ENCODE data around the gene NME7.
"Not testable (repeated sequence)": the region's sequence is repeated elsewhere in the genome, so short reads cannot be mapped to it uniquely, and the experiment has no call there.

NME7 gene

GRCh38 chr1:169305356-169305755, 62.2 kb downstream of the NME7 start:
- no peak for DNase-seq (ENCODE audit: low spot score)

DNA sequence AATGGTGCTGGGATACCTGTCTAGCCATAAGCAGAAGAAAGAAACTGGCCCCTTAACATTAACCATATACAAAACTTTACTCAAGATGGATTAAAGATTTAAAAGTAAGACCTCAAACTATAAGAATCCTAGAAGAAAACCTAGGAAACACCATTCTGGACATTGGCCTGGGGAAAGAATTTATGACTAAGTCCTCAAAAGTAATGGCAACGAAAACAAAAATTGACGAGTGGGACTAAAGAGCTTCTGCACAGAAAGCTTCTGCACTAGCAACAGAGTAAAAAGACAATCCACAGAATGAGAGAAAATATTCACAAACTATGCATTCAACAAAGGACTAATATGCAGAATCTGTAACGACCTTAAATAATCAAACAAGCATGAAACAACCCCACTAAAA, 66.7 kb downstream of the NME7 start:
- no peak for DNase-seq (ENCODE audit: low spot score)

DNA sequence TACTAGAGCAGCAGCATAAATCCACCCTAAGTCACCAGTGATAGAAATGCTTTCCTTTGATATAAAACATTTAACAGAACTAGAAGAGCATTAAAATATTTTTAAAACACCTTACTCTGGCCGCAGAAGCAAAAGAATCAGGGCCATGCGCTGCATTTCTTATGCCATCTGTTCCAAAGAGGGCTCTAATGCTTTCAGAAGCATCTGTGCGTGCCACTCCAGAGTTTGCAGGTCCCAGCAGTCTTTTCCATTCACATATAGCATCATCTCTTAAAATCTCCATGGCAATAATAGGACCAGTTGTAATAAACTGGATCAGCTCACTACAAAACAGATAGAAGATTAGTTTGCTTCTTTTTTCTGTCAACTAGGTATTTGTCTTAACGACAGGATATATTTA, 69.2 kb downstream of the NME7 start:
- no peak for DNase-seq (ENCODE audit: low spot score)

DNA sequence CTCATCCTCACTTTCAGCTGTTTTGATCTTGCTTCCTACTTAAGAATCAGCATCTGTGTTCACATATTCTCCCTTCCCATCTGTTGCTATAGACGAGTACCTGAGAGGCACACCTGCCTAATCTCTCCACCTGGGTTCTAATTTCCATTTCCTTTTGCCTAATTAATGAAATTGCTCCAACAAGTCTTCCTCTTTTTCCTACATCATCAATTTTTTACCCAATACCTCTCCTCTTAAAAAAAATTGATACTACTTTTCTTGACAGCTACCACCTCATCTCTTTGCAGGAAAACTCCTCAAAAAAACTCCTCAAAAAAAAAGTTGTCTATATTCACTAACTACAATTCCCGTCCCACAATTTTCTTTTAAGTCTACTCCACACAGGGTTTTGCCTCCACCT, 71.8 kb downstream of the NME7 start:
- no peak for DNase-seq (ENCODE audit: low spot score)

DNA sequence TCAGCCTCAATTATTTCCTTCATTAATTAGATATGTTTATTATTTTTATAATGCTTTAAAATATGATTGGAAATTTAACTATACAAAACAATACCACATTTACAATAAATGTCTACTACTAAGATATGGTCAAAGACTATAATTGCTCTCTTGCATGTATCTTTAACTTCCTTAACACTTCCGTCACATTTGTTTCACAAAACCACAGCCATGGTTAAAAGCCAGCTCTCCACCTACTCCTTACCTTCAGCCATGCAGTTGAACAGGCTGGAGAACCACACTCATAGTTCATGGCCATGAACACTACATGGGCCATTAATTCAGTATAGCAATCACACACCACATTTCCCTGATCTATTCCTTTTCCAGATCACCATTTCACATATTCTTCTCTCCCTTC, 72.2 kb downstream of the NME7 start:
- DNase-seq (ENCODE audit: low spot score), result no peak

GRCh38 chr1:169289016-169289415, 78.6 kb downstream of the NME7 start:
- no peak for DNase-seq (ENCODE audit: low spot score)

GRCh38 chr1:169288011-169288414, 79.6 kb downstream of the NME7 start:
- DNase-seq (ENCODE audit: low spot score), result no peak

GRCh38 chr1:169287280-169287679, 80.3 kb downstream of the NME7 start:
- DNase-seq (ENCODE audit: low spot score), result no peak

- DNase-seq (ENCODE audit: low spot score), result not testable (repeated sequence)
Observed at GRCh38 chr1:169281562-169281961, 86.0 kb downstream of the NME7 start.

DNA sequence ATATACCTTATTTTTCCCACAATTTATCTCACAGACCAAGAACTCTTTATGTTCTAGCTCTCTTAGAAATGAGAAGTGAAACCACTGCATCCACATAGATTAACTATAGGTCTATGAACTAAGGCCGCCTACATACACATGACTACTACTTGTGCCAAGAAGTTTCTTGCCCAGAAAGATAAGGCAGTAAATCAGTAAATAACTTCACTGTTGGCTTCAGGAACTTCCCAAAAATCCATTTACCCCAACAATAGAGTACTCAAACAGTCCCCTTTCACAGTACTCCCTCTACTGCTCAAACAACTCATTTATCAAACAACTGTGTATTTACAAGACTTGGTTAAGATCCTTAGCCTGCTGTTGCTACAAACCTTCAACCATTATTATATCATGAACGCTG, 96.5 kb downstream of the NME7 start:
- DNase-seq (ENCODE audit: low spot score), result peak; percentile 4

- DNase-seq (ENCODE audit: low spot score), result no peak
Observed at GRCh38 chr1:169266133-169266532, 101.5 kb downstream of the NME7 start.

DNA sequence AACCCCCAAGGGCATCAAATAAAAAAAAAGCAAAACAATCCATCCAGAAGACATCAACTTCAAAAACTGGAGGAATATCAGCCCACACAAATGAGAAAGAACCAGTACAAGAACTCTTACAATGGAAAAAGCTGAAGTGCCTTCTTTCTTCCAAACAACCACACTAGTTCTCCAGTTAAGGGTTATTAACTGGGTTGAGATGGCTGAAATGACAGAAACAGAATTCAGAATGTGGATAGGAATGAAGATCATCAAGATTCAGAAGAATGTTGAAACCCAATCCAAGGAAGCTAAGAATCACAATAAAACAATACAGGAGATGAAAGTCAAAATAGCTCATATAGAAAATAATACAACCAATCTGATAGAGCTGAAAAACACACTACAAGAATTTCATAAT, 104.5 kb downstream of the NME7 start:
- DNase-seq (ENCODE audit: low spot score), result no peak

GRCh38 chr1:169261884-169262283, 105.7 kb downstream of the NME7 start:
- DNase-seq (ENCODE audit: low spot score), result no peak

DNA sequence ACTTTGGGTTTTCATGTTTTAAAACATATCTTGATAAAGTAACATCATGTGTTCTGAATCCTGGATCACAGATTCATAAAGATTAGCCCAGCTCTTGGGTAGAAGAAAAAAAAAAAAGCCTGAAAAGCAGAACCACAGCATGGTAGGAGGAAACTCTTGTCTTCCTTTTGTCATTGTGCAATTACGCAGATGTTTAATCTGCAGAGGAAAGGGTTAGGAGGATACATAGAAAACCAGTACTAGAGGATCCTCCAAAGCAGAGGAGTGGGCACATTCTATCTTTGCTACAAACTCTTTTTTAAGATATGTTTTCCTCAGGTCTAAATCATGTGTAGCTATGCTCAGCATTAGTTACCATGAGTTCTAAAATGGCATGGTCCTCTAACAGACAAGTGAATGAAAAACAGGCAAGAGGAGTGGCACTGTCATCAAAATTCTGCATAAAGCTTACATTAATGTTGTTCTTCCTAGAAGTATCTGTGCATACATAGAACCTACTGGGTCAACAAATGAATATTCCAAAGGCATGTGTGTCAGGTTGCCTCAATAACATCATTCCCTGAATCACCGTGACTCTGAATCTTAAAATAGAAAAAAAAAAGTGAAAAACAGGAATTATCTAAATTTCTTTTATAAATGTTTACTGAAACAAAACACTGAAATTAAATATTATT, 107.0 kb downstream of the NME7 start:
- DNase-seq (ENCODE audit: low spot score), result no peak

DNA sequence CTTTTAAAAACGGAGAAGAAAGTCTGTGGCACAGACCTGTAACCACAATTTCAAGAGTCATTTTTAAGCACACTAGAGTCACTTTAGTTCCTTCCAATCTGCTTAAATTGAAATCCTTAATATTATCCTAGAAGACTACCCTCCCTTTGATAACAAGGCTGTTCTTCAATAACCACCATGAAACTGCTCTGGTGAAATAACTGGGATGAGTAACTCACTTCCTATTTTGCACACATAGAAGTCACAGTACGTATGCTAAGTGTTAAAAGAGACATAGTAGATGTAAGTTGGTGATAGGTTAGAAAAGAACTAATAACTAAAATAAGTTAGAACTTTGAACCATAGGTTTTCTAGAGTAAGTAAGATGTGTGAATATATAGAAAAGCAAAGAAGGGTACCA, 107.8 kb downstream of the NME7 start:
- DNase-seq (ENCODE audit: low spot score), result no peak

DNA sequence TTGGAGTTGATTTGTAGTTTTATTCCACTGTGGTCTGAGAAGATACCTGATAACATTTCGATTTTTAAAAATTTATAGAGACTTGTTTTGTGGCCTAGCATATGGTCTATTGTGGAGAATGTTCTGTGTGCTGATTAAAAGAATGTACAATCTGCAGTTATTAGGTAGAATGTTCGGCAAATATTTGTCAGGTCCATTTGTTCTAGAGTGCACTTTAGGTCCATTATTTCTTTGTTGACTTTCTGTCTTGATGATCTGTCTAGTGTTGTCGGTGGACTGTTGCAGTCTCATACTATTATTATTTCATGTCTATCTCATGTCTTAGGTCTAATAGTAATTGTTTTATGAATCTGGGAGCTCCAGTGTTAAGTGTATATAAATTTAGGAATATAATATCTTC, 116.8 kb downstream of the NME7 start:
- no peak for DNase-seq (ENCODE audit: low spot score)

DNA sequence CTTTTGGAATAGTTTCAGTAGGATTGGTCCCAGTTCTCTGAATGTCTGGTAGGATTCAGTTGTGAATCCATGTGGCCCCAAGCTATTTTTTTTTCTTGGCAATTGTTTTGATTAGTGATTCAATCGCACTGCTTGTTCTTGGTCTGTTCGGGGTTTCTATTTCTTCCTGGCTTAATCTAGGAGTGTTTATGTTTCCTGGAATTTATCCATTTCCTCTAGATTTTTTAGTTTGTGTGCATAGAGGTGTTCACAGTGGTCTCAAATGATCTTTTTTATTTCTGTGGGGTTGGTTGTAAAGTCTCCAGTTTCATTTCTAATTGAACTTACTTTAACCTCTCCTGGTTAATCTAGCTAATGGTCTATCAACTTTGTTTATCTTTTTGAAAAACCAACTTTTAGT, 117.6 kb downstream of the NME7 start:
- no peak for DNase-seq (ENCODE audit: low spot score)

- DNase-seq (ENCODE audit: low spot score), result no peak
Observed at GRCh38 chr1:169249611-169250010, 118.0 kb downstream of the NME7 start.

- DNase-seq (ENCODE audit: low spot score), result no peak
Observed at GRCh38 chr1:169245706-169246105, 121.9 kb downstream of the NME7 start.

DNA sequence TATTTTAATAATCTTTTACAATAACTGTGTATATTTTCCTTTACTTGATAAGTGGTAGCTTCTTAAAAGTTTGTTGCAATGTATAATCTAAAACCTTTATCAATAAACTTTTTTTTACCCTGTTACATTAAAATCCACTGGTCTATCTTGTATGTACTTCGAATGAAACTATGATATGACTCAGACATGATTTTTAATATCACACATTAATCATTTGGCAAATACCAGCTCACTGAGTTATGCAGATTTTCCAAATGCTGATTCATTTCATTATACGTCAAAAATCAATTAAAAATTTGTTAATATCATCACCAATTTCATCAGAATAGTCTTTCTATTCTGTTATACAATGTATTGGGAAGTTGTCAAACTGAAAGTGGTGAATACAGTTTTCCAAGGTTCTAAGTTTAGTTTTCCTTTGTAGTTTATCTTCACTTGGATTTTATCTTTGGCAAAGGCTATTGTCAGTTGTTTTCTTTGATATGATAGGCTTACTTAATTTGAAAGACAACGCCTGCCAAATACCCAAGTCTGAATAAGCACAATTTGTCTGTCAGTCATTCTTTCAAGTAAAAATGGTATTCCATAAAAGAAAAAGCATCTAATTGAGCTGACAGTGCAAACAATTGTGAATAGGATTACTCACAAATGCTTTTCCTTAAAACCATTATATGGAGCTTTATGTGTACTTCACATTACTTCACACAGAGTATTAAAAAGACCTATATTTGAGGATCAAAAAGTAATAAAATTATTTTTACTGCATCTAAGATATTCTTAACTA, 127.0 kb downstream of the NME7 start:
- no peak for DNase-seq (ENCODE audit: low spot score)

GRCh38 chr1:169236880-169237279, 130.7 kb downstream of the NME7 start:
- no peak for DNase-seq (ENCODE audit: low spot score)

DNA sequence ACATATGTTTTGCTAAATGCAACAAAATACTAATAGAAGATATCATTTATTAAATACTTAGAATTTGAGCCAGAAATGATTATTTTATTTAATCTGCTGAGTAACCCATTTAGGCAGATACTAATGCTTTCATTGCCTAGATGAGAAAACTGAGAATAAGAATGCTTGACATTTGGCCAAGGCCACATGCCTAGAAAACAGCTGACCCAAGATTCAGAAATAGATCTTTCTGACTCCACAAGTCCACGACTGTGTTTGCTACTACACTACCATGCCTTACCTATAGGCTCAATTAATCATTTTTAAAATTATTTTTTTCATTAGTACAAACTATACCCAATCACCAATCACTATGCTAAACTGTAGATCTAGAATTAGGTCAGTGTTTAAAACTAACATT, 131.5 kb downstream of the NME7 start:
- DNase-seq (ENCODE audit: low spot score), result no peak

GRCh38 chr1:169235568-169235967, 132.0 kb downstream of the NME7 start:
- DNase-seq (ENCODE audit: low spot score), result no peak

DNA sequence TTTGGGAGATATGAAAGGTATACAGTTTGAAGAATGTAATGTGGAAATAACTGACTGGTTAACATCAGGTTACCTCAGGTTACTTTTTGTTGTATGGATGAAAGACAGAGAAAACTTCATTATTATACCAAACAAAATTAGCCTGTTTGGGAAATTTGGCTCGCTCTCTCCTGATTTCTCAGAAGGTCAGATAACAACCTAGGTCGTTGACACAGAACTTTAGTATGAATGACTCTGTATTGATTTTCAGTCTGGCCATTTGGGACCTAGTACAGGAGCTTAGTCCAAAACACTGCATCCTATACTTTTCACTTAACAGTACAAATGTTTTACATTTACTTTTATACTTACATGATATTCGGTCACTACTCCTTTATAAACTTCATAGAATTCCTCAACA, 132.8 kb downstream of the NME7 start:
- DNase-seq (ENCODE audit: low spot score), result no peak

All from germinal center (tissue), 1 donor.